Muscle layer of duodenum (tissue), 2 donors: ENCODE measurements around the gene MMP2.

Source experiments
- H3K27ac ChIP-seq: one replicate; pipeline ENCODE4 v1.7.0; 2013; ENCODE audit warnings: mild to moderate bottlenecking, low read length
- H3K27me3 ChIP-seq: one replicate; pipeline ENCODE4 v1.7.0; 2013; ENCODE audit warnings: low read depth, mild to moderate bottlenecking, control low read depth, low read length
- H3K36me3 ChIP-seq, 2 donors: one replicate each; pipeline ENCODE4 v1.7.0; 2013; ENCODE audit warnings: low read length in 2 of 2, control low read depth in 1 of 2, mild to moderate bottlenecking in 1 of 2; ENCODE audit not compliant: insufficient read depth in 2 of 2, control insufficient read depth in 1 of 2
- H3K4me1 ChIP-seq, 2 donors: one replicate each; pipeline ENCODE4 v1.7.0; 2013; ENCODE audit warnings: low read length in 2 of 2, mild to moderate bottlenecking in 2 of 2, control low read depth in 1 of 2, moderate library complexity in 1 of 2; ENCODE audit not compliant: insufficient read depth in 2 of 2, control insufficient read depth in 1 of 2
- H3K4me3 ChIP-seq, 2 donors: one replicate each; pipeline ENCODE4 v1.7.0; 2013; ENCODE audit warnings: low read length in 2 of 2, low read depth in 1 of 2, mild to moderate bottlenecking in 1 of 2
- H3K9me3 ChIP-seq, 2 donors: one replicate each; pipeline ENCODE4 v1.7.0; 2013; ENCODE audit warnings: low read length in 2 of 2, control low read depth in 1 of 2, mild to moderate bottlenecking in 1 of 2; ENCODE audit not compliant: control insufficient read depth in 1 of 2
- donor health status: healthy.

Gene MMP2

GRCh38 chr16:55447231-55447630 is 31.8 kb upstream of the MMP2 start:
- no peaks in the 10 kb centered on the region for H3K27me3 ChIP-seq
- no peaks in the 10 kb centered on the region for H3K36me3 ChIP-seq
- no peak overlapping the region for H3K27ac ChIP-seq
- H3K4me1 ChIP-seq: no peaks in the 10 kb centered on the region
- no peak overlapping the region for H3K4me3 ChIP-seq
- H3K9me3 ChIP-seq: peaks cover 0 to 3% of the 10 kb centered on the region in 2 donors

DNA sequence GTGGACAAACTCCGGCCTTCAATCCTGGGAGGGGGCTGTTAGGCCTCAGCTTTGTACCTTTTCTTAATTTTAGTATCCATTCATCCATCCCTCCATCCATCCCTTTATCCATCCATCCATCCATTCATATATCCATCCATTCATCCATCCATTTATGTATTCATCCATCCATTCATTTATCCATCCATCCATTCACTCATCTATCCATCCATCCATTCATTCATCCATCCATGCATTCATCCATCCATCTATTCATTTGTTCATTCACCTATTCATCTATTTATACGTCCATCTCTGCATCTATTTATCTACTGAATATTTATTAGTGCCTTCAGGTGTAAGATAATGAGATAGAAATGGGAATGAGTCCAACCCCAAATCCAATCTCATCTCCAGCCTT is 26.0 kb upstream of the MMP2 start:
- Histone ChIP-seq H3K27ac (no peak overlapping the region), H3K4me1 (no peaks in the 10 kb centered on the region), H3K36me3 (no peaks in the 10 kb centered on the region), H3K27me3 (no peaks in the 10 kb centered on the region), H3K9me3 (no peaks in the 10 kb centered on the region), H3K4me3 (no peak overlapping the region)

- Histone ChIP-seq H3K27ac (no peak overlapping the region), H3K36me3 (no peaks in the 10 kb centered on the region), H3K9me3 (no peaks in the 10 kb centered on the region), H3K27me3 (no peaks in the 10 kb centered on the region), H3K4me1 (no peaks in the 10 kb centered on the region), H3K4me3 (no peak overlapping the region)
Observed at GRCh38 chr16:55453909-55454308, 25.1 kb upstream of the MMP2 start.

GRCh38 chr16:55454861-55455260 is 24.1 kb upstream of the MMP2 start:
- Histone ChIP-seq H3K27ac (no peak overlapping the region), H3K4me1 (no peaks in the 10 kb centered on the region), H3K4me3 (no peak overlapping the region), H3K27me3 (no peaks in the 10 kb centered on the region), H3K9me3 (no peaks in the 10 kb centered on the region), H3K36me3 (no peaks in the 10 kb centered on the region)

DNA sequence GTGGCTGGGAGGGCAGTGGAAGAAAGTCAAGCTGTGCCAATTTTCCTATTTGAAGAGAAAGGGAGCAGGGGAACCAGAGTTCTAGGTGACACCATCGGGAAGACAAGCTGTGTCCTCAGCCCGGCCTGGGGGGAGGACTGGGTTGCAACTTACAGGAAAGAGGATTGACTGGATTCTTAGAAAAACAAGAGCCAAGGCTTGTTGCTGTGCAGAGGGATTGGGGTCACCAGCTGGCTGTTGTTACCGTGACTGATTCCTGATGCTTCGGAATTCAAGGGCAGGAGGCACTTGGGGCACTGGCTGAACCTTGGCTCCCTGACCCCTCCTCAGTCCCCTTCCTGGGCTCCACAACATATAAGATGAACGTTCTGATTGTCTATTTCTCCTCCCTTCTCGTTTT is 16.8 kb upstream of the MMP2 start:
- Histone ChIP-seq H3K9me3 (no peaks in the 10 kb centered on the region), H3K4me1 (no peaks in the 10 kb centered on the region), H3K4me3 (no peak overlapping the region), H3K27ac (no peak overlapping the region), H3K36me3 (no peaks in the 10 kb centered on the region), H3K27me3 (no peaks in the 10 kb centered on the region)

DNA sequence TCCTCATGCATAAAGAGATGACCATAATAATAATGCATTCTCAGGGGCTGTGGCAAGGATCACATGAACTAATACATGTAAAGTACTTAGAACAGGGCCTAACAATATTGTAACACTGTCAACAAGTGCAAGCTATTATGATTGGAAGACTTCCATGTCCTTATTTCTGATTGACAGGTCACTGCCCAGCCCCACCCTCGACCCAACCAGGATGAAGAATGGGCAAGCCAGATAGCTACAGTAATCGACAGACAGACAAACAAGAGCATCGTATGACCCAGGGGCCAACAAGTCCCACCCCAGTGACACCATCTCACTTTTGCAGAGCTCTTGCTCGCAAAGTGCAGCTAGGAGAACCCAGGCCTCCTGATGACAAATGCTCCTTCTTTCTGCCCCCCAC is 14.6 kb upstream of the MMP2 start:
- Histone ChIP-seq H3K4me1 (no peaks in the 10 kb centered on the region), H3K27ac (no peak overlapping the region), H3K9me3 (no peaks in the 10 kb centered on the region), H3K36me3 (no peaks in the 10 kb centered on the region), H3K27me3 (no peaks in the 10 kb centered on the region), H3K4me3 (no peak overlapping the region)

DNA sequence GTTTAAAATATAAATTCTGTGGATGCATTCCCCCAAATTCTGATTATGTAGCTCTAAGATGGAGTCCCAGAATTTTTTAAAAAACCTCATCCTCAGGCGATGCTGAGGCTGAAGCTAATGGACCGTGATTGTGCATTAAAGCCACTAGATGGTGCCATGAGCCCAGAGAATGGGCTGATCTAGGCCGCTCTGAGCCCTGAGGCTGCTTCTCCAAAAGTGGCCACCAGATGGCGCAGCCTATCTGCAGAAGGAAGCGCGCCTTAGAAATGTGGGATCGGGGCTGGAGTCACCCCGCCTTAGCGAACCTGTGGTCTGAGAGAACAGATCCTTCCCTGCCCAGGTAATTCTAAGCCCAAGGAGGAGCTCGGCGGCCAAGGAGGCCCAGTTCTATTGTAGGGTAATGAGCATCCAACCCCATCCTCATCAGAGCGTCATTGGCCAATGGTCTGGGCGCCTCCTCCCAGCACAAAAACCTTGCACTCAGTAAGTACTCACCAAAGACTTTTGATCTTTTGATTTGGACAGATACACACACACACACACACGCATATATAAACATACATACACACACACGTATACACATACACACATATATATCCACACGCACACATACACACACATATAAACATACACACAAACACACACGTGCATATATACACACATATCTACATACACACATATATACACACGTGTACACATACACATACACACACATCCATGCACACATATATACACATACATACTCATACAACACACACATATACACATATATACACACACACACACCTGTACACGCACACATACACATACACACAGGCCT is 13.7 kb upstream of the MMP2 start:
- Histone ChIP-seq H3K4me3 (no peak overlapping the region), H3K4me1 (peaks cover 0 to under 1% of the 10 kb centered on the region in 2 donors), H3K27ac (no peak overlapping the region), H3K36me3 (no peaks in the 10 kb centered on the region), H3K9me3 (no peaks in the 10 kb centered on the region), H3K27me3 (no peaks in the 10 kb centered on the region)

GRCh38 chr16:55466209-55466608 is 12.8 kb upstream of the MMP2 start:
- H3K4me1 ChIP-seq: peaks cover 0 to 8% of the 10 kb centered on the region in 2 donors
- H3K4me3 ChIP-seq: no peak overlapping the region
- no peaks in the 10 kb centered on the region for H3K27me3 ChIP-seq
- H3K9me3 ChIP-seq: no peaks in the 10 kb centered on the region
- no peak overlapping the region for H3K27ac ChIP-seq
- no peaks in the 10 kb centered on the region for H3K36me3 ChIP-seq

DNA sequence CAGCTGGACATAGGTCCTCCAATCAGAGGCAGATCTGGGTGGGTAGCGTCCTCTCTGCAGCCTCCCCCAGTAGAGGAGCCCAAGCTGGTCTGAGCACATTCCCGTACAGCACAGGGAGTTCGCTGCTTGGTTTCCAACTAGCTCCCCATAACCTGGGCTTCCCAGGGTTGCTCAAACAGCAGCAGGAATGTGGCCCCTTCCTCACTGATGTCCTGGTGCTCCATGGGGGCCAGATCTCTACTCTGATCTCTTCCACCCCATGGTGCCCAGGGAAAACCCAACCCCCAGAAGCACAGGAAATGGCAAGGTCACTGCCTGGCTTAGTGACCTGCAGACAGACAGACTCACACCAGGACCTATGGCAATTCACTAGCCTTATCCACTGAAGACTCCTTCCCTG is 11.1 kb upstream of the MMP2 start:
- Histone ChIP-seq H3K27ac (no peak overlapping the region), H3K36me3 (no peaks in the 10 kb centered on the region), H3K9me3 (no peaks in the 10 kb centered on the region), H3K27me3 (no peaks in the 10 kb centered on the region), H3K4me1 (peaks cover 0 to 8% of the 10 kb centered on the region in 2 donors), H3K4me3 (no peak overlapping the region)

GRCh38 chr16:55468352-55468990 is 10.5 kb upstream of the MMP2 start:
- no peaks in the 10 kb centered on the region for H3K9me3 ChIP-seq
- no peaks in the 10 kb centered on the region for H3K27me3 ChIP-seq
- no peak overlapping the region for H3K4me3 ChIP-seq
- H3K4me1 ChIP-seq: peaks cover 0 to 8% of the 10 kb centered on the region in 2 donors
- no peaks in the 10 kb centered on the region for H3K36me3 ChIP-seq
- H3K27ac ChIP-seq: no peak overlapping the region

DNA sequence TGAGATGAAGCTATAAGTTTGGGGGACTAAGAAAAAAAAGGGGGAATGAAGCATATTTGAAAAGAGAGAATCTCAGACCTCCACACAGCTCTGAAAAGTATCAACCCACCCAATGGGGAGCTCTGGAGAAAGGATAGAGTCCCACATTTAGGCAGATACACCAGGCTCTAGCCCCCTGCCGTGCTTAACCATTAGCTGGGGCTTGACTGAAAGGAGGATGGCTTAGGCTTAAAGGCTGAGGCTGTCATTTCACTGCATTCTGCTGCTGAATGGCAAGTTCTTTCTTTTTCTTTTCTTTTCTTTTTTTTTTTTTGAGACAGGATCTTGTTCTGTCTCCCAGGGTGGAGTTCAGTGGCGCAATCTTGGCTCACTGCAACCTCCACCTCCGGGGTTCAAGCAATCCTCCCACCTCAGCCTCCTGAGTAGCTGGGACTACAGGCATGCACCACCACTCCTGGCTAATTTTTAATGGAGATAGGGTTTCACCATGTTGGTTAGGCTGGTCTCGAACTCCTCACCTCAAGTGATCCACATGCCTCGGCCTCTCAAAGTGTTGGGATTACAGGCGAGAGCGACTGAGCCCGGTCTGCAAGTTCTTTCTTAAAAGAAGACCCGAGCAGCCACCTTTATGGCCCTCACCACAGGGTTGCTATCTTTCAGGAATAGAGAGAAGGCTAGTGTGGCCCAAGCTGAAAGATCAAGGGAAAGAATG is 9.0 kb upstream of the MMP2 start:
- H3K4me3 ChIP-seq: no peak overlapping the region
- H3K27ac ChIP-seq: no peak overlapping the region
- no peaks in the 10 kb centered on the region for H3K36me3 ChIP-seq
- peaks cover 0 to 8% of the 10 kb centered on the region in 2 donors for H3K4me1 ChIP-seq
- H3K9me3 ChIP-seq: no peaks in the 10 kb centered on the region
- H3K27me3 ChIP-seq: no peaks in the 10 kb centered on the region
